MCF 10A (cell line): ENCODE data around the gene SLC6A6. TPM values are rescaled to one million over a fixed set of nuclear protein-coding genes. Genes with fewer than 3 reads are reported as not detected.

Experiments used
- BruUV-seq: library from RNA; stranded (reverse); fragments of 400-500 nt; replicated peaks from 2 replicates; lab custom pipeline; 2021; lab: Mats Ljungman, UMichigan
- CTCF ChIA-PET: fragments of 300-600 bp; sonication (Branson Sonifier 250); formaldehyde crosslinking; extraction: SDS; loops from one replicate; lab custom pipeline; 2021; ENCODE audit warnings: antibody characterized with exemption, inconsistent platforms; lab: Yijun Ruan, JAX
- POLR2A ChIA-PET: fragments of 300-600, 350-650 bp; sonication (Branson Sonifier 250); formaldehyde crosslinking; extraction: SDS; loops from one replicate; lab custom pipeline; 2020; ENCODE audit warnings: antibody characterized with exemption, inconsistent platforms; lab: Yijun Ruan, JAX
- DNase-seq: peaks from one replicate; pipeline ENCODE4 v3.0.0-alpha.2; 2018; ENCODE audit not compliant: unreplicated experiment
- H3K27ac Mint-ChIP-seq: one replicate; pipeline ENCODE4 v1.8.0; 2022; ENCODE audit warnings: mild to moderate bottlenecking, low read depth, mixed read lengths; ENCODE audit not compliant: unreplicated experiment
- H3K27me3 Mint-ChIP-seq: one replicate; pipeline ENCODE4 v1.8.0; 2022; ENCODE audit warnings: mixed read lengths; ENCODE audit not compliant: insufficient read depth, unreplicated experiment
- H3K36me3 Mint-ChIP-seq: one replicate; pipeline ENCODE4 v1.8.0; 2022; ENCODE audit warnings: mild to moderate bottlenecking, moderate library complexity, mixed read lengths; ENCODE audit not compliant: insufficient read depth, unreplicated experiment
- H3K4me1 Mint-ChIP-seq: one replicate; pipeline ENCODE4 v1.8.0; 2022; ENCODE audit warnings: mixed read lengths; ENCODE audit not compliant: insufficient read depth, unreplicated experiment
- H3K4me3 Mint-ChIP-seq: one replicate; pipeline ENCODE4 v1.8.0; 2022; ENCODE audit warnings: mild to moderate bottlenecking, moderate library complexity, mixed read lengths; ENCODE audit not compliant: unreplicated experiment
- H3K9me3 Mint-ChIP-seq: one replicate; pipeline ENCODE4 v1.8.0; 2022; ENCODE audit warnings: mixed read lengths; ENCODE audit not compliant: unreplicated experiment
- intact Hi-C: fragments of 100-400 bp; cut with micrococcal nuclease; formaldehyde crosslinking; loops from 2 replicates; pipeline ENCODE4 v1.14.1; 2022
- total RNA-seq: library from RNA; stranded (reverse); gene quantifications from 2 replicates; pipeline ENCODE4 v1.2.3, GENCODE V29; 2022
- TF ChIP-seq, protein P1 (sequence below): fragments of 200-600 bp; IDR thresholded peaks from one replicate; pipeline ENCODE4 v1.8.0; 2022; ENCODE audit warnings: antibody characterized with exemption, mild to moderate bottlenecking; ENCODE audit not compliant: unreplicated experiment

SLC6A6 gene
- total RNA-seq, 1 experiment from 2014 or later = 7.6 TPM

- intact Hi-C loops = loop anchor here (10.0 kb wide), 1 partner anchor 99 kb away; no protein-coding TSS in a partner anchor
- no peak overlapping the region for H3K4me3 Mint-ChIP-seq
- H3K9me3 Mint-ChIP-seq = no peaks in the 10 kb centered on the region
- peaks cover 60% of the 10 kb centered on the region for H3K27me3 Mint-ChIP-seq
- no peak for DNase-seq
- TF ChIP-seq, protein P1, sequence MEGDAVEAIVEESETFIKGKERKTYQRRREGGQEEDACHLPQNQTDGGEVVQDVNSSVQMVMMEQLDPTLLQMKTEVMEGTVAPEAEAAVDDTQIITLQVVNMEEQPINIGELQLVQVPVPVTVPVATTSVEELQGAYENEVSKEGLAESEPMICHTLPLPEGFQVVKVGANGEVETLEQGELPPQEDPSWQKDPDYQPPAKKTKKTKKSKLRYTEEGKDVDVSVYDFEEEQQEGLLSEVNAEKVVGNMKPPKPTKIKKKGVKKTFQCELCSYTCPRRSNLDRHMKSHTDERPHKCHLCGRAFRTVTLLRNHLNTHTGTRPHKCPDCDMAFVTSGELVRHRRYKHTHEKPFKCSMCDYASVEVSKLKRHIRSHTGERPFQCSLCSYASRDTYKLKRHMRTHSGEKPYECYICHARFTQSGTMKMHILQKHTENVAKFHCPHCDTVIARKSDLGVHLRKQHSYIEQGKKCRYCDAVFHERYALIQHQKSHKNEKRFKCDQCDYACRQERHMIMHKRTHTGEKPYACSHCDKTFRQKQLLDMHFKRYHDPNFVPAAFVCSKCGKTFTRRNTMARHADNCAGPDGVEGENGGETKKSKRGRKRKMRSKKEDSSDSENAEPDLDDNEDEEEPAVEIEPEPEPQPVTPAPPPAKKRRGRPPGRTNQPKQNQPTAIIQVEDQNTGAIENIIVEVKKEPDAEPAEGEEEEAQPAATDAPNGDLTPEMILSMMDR = no peak
- no peak overlapping the region for H3K27ac Mint-ChIP-seq
- ChIA-PET CTCF (interaction anchor here (0.6 kb wide), 1 partner anchor 17 kb away, joined by 3 read pairs; no protein-coding TSS in a partner anchor), POLR2A (interaction anchor here (1.6 kb wide), 1 partner anchor 8 kb away, joined by 5 read pairs; no protein-coding TSS in a partner anchor)
- no peaks in the 10 kb centered on the region for H3K36me3 Mint-ChIP-seq
- no peaks in the 10 kb centered on the region for H3K4me1 Mint-ChIP-seq
- BruUV-seq = no TSS peak
Observed at GRCh38 chr3:14363379-14363778, 39.0 kb upstream of the SLC6A6 start.

GRCh38 chr3:14363991-14364390, 38.4 kb upstream of the SLC6A6 start:
- BruUV-seq = no TSS peak
- intact Hi-C loops = loop anchor here (10.0 kb wide), 1 partner anchor 99 kb away; no protein-coding TSS in a partner anchor
- DNase-seq = no peak
- TF ChIP-seq, protein P1 = no peak
- CTCF ChIA-PET = interaction anchor here (0.6 kb wide), 1 partner anchor 16 kb away, joined by 3 read pairs; no protein-coding TSS in a partner anchor
- Mint-ChIP-seq H3K4me1 (no peaks in the 10 kb centered on the region), H3K36me3 (no peaks in the 10 kb centered on the region), H3K27me3 (peaks cover 54% of the 10 kb centered on the region), H3K4me3 (no peak overlapping the region), H3K27ac (no peak overlapping the region), H3K9me3 (no peaks in the 10 kb centered on the region)
- POLR2A ChIA-PET = no interaction called here

DNA sequence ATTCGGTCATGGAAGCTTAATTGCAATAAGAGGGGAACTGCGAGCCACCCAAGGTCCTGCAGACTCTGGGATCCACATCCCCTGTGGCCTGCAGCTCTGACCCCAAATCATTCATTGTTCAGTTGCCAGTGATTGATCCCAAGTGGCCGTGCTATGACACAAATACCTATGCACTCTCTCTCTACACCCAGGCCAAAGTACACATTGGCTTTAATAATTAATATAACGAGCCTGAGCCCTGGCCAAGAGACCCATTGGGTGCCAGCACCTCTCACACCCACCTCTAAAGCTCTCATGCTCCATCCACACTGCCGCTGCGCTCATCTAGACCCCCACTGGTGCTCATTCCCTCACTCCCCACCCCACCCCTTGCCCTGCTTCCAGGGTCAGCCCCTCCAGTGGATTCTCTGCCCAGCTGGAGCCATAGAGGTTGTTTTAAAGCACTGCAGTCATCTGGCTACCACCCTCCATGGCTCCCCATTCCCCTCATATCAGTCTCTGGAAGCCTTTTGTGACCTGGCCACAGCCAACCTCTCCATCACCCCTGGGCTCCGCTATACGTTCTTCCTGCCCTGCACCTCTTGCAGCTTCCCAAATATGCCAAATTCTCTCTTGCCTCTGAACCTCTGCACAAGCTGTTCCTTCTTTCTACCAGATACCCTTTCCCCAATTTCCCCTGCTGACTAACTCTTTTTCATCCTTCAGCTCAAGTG, 37.7 kb upstream of the SLC6A6 start:
- POLR2A ChIA-PET = no interaction called here
- peaks cover 48% of the 10 kb centered on the region for H3K27me3 Mint-ChIP-seq
- H3K4me3 Mint-ChIP-seq = no peak overlapping the region
- CTCF ChIA-PET = no interaction called here
- no peak for DNase-seq
- H3K27ac Mint-ChIP-seq = no peak overlapping the region
- no peaks in the 10 kb centered on the region for H3K9me3 Mint-ChIP-seq
- BruUV-seq = no TSS peak
- intact Hi-C loops = loop anchor here (10.0 kb wide), 1 partner anchor 100 kb away; no protein-coding TSS in a partner anchor
- H3K36me3 Mint-ChIP-seq = peaks cover under 1% of the 10 kb centered on the region
- TF ChIP-seq, protein P1 = no peak
- H3K4me1 Mint-ChIP-seq = no peaks in the 10 kb centered on the region

- ChIA-PET POLR2A (no interaction called here), CTCF (interaction anchor here (0.5 to 1.7 kb wide), 3 partner anchors 19 to 271 kb away, joined by 3 to 4 read pairs (median 4); no protein-coding TSS in a partner anchor)
- TF ChIP-seq, protein P1 = no peak
- H3K36me3 Mint-ChIP-seq = peaks cover 6% of the 10 kb centered on the region
- H3K27me3 Mint-ChIP-seq = peaks cover 34% of the 10 kb centered on the region
- no peak overlapping the region for H3K27ac Mint-ChIP-seq
- no peaks in the 10 kb centered on the region for H3K9me3 Mint-ChIP-seq
- BruUV-seq = no TSS peak
- intact Hi-C loops = loop anchor here (10.0 kb wide), 1 partner anchor 101 kb away; no protein-coding TSS in a partner anchor
- no peaks in the 10 kb centered on the region for H3K4me1 Mint-ChIP-seq
- no peak for DNase-seq
- H3K4me3 Mint-ChIP-seq = no peak overlapping the region
Observed at GRCh38 chr3:14366248-14366647, 36.2 kb upstream of the SLC6A6 start.
